Stimulated activated naive CD4-positive, alpha-beta T cell treated with Interleukin-2 at 50 U/mL for 16 hours (primary cell): ENCODE data around the gene SCN7A.
"Not testable (repeated sequence)": the region's sequence is repeated elsewhere in the genome, so short reads cannot be mapped to it uniquely, and the experiment has no call there.

Experiments used
- DNase-seq: peaks from one replicate; lab custom pipeline; 2025; lab: John Stamatoyannopoulos, UW

Gene SCN7A

DNA sequence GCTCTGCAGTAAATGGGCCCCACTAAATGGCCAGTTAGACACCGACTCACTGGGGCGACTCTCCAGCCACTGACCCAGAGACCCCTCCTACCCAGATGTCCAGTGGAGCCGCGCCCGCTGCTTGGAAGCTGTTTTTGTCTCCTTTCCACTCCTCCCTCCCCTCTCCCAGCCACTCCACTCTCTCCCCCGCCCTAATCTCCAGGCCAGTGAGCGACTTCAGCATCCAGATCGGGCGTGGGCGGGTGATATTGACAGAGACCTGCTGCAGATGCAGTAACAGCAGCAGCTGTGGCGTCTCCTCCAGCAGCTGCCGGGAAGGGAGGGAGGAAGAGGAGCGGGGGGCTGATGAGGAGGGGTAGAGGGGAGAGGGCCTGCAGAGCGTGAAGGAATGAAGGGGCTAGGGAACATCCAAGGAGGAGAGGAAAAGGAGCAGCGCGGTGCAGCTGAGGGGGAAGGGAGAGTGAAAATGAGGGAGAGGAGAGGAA is at the start of gene SCN7A:
TSS of gene SCN7A (minus strand) at position 110 of the 485 bp plus-strand sequence. CDS start 16,553 bp downstream, outside the sequence.
- DNase-seq: no peak

DNA sequence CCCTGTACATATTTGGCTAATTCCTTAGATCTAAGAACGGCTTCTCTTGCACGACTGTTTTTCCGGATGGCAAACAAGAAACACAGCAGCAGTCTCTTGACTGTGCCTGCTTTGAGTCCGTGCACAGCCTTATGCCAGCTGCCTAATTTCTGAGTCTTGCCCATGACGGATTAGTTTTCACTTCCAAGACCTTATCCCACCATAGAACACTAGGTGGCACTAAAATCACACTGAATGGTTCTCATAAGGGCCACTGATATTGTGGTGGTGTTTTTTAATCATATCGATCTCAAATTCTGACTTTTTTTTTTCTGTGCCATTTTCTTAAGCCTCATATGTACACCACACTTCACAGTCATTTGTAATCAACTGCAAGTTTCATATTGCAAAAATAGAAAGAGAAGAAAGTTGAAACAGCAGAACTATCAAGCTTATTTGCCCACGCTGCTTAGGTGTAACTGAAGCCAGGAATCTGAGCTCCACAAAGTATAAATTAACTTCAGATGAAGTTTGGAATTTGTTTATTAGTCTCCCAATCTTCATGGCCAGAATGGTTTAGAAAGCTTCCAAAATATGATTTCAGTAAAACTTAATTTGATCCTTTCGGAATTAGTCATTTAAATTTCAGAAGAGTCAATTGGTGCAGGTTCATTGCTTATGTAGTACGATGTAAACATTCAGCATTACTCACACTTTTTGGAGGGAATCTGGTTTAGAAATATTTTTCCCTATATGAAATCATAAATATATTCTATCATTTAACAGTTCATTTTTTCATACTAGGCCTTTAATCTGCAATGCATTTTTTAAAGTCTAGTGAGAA is 45.5 kb upstream of the SCN7A start:
- no peak for DNase-seq

DNA sequence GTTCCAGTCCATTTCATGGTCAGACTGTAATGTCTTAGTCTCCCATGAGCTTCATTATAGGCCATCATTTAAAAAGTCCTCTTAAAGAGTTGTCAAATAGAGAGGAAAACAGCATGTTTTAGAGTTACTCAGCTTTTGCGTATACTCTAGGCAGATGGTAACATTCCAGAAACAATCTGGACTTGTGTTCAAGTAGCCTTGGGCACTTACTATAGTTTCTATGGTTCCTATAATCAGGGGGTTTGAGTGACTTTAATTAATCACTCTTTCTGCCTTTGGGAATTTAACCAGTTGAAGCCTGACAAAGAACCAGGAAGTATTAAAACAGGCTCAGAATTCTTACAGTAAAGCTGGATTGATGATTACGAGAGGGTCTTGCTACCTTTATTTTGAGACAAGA is 42.1 kb upstream of the SCN7A start:
- no peak for DNase-seq

DNA sequence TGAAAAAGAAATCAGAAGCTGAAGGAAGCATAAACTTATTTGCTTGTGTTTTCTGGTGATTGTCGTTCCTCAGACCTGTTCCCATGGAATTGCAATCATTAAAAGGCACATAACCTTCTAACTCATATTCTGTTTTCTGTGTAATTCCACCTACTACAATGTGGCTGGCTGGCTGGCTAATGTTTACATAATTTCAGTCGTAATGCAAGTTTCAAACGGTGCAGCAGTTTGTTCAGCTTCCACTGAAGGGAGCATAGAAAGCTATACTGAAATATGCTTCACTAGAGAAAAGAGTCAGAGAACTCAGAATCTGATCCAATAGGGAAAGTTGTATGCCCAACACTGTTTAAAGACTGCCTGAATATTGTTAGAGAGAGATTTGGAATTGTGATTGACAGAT is 27.1 kb upstream of the SCN7A start:
- no peak for DNase-seq

DNA sequence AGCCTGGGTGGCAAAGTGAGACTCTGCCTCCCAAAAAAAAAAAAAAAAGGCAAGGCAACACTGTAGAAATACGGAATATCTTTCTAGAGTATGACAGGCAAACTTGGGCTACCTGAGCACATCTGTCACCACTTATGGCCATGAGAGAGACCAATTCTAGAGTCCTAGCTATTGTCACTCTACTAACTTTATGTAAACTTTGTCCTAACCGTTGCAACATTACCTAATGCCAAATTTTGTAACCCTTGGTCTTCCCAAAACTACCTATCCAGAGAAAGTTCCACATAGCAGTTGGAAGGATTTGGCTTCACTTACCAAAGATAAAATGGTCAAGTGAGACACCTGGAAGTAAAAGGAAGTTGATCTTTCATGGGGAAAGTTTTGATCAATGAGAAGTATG is 26.6 kb upstream of the SCN7A start:
- no peak for DNase-seq

DNA sequence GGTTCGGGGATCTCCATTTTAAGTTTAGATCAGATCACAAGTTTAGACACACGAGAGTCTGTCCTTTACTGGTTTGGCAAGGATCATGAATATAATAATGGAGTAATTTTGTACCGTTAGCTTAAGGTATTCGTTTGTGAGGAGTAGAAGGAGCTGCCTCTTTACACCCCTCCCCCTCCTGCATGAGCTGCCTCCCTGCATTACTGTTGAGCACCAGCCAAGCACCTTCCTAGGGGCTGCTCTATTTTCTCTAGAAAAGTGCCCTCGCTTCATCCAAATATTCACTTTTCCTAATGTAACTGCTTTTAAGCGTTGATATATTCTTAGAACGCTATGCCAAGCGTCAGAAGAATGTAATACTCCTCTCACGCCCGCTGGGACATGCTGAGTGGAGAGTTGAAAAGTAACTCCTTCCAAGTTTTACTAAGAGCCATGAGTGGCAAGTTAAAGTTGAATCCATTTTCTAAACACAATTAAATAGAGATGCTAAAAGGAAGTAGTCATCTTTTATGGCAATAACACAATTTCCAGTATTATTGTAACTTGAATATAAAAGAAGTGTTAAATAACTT is 25.4 kb upstream of the SCN7A start:
- DNase-seq: no peak

DNA sequence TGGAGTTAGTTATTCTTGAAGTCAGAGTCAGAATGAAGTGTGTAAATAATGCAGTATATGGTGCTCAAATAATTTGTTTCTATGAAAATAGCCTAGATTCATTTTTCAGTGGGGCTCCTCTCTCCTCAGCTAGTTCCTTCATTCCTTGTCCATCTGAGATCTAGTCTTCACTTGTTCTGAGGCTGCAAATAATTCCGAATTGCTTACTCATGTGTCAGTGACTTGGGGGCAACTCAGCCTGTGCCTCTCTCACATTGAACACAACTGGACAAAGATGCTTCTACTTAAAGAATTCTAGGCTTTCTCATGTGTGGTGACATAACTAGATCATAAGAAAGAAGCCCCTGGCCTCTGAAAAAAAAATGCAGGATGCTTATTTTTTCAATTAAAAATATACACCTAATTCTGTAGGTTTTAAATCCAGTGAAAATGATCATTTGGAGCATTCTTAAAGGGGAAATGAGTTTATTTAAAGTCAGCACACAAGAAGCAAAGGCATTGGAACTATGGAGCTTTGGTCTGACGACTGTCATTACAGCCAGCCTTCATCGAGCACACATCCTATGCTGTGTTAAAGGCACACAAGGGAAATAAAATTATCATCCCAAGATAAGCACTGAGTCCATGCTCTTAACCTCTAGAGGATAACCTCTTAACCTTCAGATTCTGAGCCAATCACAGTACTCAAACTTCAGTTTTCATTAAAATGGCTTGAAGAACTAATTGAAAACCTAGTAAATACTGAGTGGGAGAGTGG is 24.8 kb upstream of the SCN7A start:
- no peak for DNase-seq

DNA sequence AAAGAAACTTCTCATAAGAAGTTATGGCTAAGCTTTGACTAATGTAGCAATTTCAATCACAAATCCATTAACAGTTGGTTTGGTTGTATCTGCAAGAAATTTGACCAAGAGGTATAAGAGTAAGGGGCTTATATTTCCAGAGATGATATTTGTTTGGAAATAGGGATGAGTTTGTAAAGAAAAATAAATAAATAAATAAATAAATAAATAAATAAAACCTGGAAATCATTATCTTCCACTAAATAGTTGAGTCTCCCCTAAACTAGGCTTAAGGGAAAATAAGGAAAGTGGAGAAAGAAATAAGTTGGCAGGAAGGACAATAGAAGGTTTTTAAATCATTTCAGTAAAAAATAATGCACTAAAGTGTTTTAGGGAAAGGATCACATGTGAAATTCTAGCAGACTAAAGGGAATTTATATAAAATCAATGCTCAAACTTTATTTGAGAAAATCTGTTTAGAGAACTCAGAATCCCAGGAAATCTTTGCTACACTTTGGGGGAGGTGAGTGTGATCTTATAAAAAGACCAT is 23.5 kb upstream of the SCN7A start:
- no peak for DNase-seq

DNA sequence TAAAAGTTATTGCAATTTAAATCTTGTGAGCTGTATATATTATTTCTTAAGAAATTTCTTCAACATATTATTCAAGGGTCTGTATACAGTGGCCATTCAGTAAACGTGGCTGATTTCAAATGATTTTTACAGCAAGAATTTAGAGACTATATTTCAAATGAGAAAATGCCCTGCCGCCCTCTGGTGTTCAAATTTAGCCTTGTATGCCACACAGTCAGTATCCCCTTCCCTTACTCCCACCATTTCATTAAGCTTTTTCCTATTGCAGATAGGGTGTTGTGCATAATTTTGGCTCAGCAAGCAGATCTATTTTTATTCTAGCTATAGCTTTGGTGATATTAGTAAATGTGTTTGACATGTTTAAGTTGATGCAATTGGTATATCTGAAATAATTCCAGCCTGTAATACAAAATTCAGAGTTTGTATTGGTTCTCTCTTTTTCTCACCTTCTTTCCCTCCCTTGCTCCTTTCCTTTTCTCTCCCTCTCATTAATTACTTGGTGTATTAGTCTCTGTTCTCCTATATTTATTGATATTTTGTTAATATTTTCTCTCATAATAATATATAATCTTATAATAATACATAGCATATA is 22.8 kb upstream of the SCN7A start:
- DNase-seq: no peak

DNA sequence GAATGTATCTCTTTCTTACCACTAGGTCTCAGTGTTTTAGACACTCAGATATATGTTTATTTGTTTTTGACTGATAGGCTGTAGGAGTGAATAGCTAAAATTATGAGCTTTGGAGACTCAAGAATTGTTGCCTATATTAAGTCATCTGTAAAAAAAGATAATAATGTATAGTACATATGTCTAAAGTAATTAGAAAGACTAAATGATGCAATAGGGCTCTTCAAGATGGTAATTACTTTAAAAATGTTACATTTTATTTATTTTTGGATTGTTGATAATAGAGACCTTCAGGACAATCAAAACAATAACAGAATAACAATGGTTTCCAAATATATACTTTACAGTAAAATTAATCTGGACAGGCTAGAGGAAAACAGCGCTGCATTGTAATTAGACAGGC is 19.9 kb upstream of the SCN7A start:
- DNase-seq: no peak

DNA sequence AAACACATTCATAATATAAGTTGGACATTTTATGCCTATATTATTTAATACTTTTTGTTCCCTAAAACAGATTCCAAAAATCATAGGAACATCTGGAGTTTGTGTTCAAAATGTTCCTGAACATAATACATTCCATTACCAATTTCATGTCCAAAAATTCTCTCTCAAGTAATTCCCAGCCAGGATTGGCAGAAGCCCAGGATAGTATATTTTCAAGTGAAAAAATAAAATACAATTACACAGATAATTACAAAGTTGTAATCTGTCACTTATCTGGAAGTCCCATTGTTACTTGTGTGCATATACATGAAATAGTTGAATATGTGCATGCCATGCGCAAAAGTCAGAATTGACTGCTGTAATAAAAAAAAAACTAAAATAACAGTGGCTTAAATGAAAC is 5.2 kb upstream of the SCN7A start:
- no peak for DNase-seq

DNA sequence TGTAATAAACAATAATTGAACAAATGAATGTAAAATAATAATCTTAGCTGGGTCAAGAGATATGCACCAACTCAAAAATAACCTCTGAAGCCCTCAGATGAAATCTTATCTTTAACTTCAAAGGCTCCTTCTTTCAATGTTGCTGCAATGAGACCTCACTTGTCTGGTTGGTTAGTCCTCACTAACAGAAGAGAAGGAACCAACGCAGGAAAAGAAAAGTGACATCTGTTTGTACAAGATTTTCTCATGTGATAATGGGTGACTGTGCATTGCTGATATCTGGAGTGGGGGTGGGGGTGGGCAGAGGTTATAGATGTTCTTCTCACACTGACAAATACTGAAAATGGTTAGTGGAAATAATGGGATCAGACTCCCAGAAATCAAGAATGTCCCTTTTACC is 2.6 kb downstream of the SCN7A start:
- no peak for DNase-seq

DNA sequence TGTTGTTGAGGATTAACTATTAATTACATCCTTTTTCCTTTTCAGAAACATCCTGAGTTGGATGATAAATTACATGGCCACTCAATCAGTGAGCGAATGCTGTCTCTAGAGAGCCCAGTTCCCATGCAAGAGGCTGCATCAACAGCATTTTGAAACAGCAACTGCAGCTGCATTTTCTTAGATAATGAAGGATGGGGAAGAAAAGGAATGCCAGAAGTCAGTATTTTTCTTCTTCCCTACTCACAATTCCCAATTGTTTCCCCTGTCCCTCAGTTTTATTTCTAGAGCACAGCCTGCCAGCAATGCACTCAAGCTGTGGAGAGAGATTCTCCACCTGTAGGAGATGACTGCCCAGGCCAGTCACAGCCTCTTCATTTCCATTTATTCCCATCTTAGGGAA is 6.9 kb downstream of the SCN7A start:
- DNase-seq: no peak

DNA sequence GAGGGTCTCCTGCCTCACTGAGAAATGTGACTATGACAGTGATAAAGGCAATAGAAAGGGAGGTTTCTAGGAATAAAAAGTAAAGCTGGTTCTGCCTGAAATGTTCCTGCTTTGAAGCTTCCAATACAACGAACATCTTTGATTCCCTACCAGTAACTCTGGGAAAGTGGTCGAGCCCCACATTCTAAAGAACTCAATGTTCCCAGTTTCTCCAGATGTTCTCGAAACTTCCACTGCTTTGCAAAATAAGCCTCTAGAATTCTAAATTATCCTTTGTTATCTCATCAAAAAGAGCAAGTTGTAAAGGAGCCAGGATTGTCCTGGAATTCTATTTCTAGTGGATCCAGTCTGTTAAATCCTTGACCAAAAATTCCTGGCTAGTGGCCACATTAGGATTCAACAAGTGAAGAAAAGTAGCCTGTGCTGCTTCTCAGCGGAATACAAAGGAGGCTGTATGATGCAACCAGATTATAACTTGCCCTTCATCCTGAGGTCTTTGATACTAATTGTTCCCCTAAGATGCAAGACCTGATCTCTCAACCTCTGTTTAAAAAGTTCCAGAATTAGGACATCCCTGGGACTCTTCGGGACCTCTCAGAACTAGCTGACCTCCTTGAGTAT is 8.4 kb downstream of the SCN7A start:
- DNase-seq: no peak

DNA sequence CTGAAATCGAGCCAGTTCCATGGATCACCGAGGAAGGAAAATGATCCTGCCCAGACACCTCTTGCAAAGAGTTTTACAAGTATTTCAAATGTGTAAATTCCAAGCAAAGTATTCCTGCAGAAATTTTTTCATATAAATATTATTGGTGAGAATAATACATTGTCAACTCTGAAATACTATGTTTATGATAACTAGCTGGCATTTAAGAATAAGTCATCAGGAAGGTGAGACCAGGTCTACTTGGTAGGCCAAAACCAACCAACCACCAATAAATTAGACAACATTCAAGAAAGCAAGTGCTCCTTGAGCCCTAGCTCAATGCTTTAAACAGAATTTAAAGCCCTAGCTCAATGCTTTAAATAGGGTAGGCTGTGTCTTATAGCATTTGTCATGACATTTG is 21.7 kb downstream of the SCN7A start:
- no peak for DNase-seq

DNA sequence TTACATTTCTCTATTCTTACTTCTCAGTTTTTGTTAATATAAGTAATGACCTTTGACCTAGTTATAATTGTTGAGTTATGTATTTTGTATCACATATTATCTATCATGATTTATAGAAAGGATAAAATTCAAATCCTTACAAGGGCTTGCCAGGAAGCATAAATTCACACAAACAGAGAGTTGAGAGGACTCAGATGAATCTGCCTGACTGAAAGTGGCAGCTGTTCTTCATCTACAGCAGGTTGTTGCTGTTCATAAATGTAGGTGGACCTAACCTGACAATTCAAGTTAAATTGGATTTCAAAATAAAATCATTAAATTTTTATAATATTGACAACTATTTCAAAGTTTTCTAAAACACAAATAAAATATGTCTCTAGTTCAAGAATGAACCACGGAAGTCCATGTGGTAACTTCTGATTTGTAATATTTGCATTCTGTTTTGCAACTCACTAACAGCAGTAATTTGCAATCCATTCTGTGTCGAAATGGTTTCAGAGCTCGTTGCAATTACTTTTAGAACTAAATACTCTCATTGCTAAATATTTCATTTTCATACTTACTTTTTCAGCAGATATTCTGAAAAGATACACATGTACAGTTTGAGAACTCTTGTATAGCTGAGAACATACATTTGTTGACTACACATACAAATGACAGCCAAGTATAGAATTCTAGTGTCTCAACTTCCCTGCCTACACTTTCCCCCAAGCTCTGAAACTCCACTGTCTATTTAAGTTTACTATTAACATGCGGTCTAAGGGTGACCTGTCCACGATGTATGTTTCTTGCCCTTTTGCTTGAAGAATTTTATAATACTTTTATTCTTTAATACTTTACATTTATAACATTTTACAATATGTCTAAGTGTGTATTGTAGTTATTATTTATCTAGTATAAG is 25.7 kb downstream of the SCN7A start:
- DNase-seq: no peak

DNA sequence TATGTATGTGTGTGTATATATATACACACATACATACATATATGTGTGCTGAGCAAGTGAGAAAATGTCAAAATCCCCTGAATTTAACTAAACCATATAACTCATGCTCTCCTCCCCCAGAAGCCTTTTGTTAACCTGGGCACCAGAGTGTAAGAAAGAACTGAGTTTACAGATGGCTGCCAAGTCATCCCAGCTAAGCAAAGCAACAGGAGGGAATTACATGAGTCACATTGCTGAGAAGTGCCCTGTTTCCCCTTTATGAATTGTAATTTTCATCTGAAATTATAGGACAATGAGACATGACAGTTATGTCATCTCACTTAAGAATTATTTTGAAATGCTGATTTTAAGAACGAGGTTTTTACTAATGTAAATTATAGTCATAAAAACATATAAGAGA is 29.9 kb downstream of the SCN7A start:
- DNase-seq: no peak

DNA sequence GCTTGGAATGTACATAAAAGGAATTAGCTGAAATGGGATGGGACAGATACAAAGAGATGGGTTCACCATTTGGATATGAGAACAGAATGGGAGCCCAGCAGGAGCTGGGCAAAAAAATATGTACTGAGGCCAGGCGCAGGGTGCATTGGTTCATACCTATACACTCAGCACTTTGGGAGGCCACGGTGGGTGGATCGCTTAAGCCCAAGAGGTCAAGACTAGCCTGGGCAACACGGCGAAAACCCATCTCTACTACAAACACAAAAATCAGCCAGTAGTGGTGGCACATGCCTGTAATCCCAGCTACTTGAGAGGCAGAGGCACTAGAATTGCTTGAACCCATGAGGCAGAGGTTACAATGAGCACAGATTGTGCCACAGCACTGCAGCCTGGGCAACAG is 30.4 kb downstream of the SCN7A start:
- no peak for DNase-seq

DNA sequence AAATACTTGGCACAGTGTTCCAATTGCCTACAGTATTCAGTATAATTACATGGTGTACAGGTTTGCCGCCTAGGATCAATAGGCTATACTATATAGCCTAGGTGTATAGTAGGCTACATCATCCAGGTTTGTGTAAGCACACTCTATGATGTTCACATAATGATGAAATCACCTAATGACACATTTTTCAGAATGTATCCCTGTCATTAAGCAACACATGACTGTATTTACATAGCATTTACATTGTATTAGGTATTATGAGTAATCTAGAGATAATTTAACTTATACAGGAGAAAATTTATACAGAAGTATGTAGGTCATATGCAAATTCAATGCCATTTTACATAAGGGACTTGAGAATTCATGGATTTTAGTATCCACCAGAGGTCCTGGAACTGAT is 35.4 kb downstream of the SCN7A start:
- no peak for DNase-seq

DNA sequence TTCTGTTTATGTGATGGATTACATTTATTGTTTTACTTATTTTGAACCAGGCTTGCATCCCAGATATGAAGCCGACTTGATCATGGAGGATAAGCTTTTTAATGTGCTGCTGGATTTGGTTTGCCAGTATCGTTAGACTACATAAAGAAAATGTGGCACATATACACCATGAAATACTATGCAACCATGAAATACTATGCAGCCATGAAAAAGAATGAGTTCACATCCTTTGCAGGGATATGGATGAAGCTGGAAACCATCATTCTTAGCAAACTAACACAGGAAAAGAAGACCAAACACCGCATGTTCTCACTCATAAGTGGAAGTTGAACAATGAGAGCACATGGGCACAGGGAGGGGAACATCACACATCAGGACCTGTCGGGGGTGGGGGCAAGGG is 38.2 kb downstream of the SCN7A start:
- not testable (repeated sequence) for DNase-seq
